Stimulated activated naive CD4-positive, alpha-beta T cell treated with Interleukin-2 at 50 U/mL for 16 hours (primary cell): Measurements from ENCODE around the gene IL23R.
"Not testable (repeated sequence)": the region's sequence is repeated elsewhere in the genome, so short reads cannot be mapped to it uniquely, and the experiment has no call there.

Experiments
- DNase-seq: peaks from one replicate; lab custom pipeline; 2025; lab: John Stamatoyannopoulos, UW

The IL23R gene

DNA sequence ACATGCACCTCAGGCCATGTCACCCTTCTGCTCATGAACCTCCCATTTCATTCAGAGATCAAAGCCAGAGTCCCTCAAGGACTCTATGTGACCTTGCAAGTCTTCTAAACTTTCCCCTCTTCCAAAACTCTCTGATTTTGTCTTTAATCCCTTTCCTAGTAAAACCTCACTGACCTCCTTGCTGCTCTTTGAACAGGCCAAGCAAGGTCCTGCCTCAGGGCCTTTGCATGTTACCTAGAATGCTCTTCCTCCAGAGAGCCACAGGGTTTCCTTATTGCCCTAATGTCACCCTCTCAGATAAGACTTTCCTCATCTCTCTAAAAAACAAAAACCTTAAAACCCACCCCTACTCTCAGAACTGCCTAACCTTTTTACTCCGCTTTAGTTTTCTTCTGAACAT, 26.6 kb downstream of the IL23R start:
- no peak for DNase-seq

DNA sequence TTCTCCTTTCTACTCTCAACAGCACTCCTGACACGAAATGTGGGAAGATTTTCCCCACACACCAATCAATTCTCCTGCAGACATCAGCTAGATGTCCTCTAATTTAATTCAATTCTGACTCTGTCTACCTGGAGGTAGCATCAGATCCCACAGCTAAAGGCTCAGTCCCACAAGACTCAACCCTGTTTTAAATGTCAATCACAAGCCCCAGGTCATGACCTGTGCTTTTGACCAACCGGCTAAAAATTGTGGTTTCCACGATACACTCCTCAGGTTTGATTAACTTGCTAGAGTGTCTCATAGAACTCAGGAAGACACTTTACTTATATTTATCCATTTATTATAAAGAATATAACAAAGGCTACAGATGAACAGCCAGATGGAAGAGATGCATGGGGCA, 27.4 kb downstream of the IL23R start:
- no peak for DNase-seq

DNA sequence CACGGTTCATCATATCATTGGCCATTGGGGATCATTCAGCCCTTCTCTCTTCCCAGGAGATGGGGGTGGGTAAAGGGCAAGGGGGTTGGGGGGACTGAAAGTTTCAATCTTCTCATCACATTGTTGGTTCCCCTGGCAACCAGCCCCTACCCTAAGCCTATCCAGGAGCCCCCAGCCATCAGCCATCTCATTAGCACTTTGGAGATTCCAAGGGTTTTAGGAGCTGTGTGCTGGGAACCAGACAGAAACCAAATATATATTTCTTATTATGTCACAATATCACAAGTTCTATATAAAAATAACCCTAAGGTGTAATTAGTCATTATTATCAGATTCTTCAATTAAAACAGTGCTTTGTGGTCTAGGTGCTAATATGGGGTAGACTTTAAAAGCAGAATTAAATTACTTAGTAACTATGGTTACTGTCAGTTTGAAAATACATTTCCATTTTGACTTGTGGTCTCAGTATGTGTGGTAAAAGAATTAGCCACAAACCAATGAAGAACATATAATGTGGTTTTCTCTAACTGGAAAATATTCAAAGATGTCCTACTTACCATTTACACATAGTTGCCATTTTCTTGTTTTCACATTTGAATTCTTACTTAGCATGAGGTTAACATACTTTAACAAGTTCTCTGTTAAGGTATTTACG, 28.1 kb downstream of the IL23R start:
- DNase-seq = no peak

DNA sequence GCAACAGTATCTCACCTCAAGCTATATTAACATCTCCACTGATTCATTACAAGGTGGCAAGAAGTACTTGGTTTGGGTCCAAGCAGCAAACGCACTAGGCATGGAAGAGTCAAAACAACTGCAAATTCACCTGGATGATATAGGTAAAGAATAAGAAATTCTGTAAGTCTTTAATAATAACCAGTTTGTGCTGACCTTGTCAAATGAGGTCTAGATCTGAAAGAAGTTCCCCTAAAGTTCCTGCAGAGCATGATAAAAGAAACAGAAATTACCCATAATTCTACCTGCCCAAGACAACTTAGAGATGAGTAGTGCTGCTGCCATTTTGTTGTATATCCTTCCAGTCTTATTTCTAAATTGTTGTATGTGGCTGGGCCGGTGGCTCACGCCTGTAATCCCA, 34.5 kb downstream of the IL23R start:
- DNase-seq = no peak

DNA sequence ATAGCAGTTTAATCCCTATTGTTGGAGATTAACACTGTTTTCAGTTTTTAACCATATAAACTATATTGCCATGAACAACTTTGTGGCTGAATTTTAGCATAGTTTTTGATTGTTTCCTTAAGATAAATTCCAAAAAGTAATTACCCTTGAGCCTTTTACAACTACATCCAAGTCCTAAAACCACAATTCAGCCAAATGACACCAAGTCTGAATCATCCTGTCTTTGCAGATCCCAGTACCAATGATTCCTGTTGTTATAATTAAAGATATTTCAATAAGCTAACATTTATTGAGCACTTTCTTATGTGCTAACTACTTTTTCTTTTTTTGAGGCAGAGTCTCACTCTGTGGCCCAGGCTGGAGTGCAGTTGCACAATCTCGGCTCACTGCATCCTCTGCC, 35.6 kb downstream of the IL23R start:
- DNase-seq = no peak

DNA sequence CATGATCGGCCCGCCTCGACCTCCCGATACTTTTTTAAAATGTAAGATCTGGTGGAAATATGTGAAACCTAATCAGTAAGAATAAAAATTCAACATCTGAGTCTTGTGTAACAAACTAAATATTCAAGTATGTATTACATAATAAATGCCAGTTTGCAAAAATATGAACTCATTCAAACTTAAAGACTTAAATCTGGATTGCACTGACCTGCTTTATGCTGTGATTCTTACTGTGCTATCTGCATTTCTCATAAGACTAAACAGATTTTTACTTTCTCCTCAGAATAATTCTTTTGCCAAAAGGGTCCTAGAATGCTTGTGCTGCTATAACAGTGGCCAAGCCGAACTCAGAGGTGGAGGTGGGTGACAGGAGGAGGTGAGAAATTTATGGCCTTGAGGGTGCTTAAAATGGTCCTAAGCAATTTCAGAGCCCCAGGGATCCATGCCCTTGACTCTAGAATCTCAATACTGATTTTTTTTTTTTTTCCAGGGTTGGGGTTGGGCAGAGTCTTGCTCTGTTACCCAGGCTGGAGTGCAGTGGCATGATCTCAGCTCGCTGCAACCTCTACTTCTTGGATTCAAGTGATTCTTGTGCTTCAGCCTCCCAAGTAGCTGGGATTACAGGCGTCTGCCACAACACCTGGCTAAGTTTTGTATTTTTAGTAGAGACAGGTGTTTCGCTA, 38.2 kb downstream of the IL23R start:
- DNase-seq = no peak

DNA sequence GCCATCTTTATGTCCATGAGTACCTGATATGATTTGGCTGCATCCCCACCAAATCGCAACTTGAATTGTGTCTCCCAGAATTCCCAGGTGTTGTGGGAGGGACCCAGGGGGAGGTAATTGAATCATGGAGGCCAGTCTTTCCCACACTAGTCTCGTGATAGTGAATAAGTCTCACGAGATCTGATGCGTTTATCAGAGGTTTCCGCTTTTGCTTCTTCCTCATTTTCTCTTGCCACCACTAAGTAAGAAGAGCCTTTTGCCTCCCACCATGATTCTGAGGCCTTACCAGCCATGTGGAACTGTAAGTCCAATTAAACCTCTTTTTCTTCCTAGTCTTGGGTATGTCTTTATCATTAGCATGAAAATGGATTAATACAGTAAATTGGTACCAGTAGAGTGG, 41.1 kb downstream of the IL23R start:
- not testable (repeated sequence) for DNase-seq

DNA sequence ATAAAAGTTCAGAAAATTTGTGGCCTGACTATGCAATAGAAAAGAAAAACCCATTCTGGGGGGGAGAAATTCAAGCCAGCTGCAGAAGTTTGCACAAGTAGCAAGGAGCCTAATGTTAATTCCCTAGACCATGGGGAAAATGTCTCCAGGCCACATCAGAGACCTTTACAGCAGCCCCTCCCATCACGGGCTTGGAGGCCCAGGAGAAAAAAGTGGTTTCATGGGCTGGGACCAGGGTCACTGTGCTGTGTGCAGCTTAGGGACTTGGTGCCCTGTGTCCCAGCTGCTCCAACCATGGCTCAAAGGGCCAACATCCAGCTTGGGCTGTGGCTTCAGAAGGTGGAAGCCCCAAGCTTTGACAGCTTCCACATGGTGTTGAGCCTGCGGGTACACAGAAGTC, 42.0 kb downstream of the IL23R start:
- no peak for DNase-seq

DNA sequence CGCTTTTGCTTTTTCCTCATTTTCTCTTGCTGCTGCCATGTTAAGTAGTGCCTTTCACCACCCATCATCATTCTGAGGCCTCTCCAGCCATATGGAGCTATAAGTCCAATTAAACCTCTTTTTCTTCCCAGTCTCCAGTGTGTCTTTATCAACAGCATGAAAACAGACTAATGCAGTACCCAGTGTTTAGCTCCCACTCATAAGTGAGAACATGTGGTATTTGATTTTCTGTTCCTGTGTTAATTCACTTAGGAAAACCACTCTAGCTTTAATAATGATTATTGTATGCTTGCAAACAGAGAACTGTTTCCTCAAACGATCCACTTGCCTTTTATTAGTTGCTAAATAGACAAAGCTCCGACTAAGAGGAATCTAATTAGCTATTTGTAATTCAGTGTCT, 43.3 kb downstream of the IL23R start:
- DNase-seq = no peak

DNA sequence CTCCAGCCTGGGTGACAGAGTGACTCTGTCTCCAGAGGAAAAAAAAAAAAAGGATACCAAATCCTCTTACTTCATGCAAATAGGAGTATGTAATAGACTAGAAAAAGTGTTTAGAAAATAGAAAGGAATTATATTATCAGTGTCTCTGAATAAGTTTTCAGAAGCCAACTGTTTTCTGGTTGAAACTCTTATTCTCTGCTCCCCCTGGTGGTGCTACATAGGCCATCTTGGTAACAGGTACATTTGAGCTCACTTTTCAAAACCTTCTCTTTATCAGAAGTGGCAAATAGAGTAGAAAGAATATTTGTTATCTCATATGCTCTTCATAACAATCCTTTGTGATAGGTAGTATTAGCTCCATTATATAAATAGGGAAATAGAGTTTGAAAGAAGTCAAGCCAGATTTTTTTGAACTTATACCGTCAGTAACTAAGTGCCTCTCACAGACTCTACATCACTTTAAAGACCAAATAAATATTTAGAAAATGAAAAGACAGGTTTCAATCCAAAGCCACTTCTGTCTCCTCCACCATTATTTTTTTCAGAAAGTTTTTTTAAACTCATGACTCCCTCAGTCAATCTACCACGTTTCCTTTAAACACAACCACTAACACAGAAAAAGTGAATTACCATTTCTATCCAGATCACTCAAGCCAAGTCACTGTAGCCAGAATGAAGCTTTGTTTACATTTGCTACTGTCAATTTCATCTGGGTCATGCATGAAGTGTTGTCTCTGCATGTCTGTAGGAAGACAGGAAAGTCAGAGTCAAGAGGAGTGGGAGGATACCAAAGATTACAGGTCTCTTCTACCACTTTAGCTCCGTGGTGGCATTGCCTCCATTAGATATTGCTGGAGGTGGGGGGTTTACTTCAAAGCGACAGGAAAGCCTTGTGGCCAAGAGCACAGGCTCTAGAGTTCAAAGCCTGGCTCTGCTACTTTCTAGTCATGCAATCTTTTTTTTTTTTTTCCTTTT, 45.6 kb downstream of the IL23R start:
- DNase-seq = peak; percentile 38

DNA sequence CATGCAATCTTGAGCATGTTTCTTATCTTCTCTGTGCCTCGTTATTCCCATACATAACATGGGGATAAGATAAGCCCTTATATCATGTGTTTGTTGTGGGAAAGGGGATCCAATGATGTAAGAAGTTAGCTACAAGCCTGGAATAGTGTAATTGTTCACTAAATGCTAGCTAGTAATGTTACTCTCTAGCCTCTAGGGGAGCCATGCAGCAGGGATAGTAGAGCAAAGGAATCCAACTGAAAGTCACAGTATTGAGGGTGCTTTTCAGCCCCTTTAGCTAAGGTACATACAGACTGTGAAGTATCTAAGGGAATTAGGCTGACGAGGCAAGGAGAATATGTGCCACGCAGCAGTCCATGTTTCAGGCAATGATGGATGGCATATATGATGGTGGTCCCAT, 46.9 kb downstream of the IL23R start:
- DNase-seq = no peak

DNA sequence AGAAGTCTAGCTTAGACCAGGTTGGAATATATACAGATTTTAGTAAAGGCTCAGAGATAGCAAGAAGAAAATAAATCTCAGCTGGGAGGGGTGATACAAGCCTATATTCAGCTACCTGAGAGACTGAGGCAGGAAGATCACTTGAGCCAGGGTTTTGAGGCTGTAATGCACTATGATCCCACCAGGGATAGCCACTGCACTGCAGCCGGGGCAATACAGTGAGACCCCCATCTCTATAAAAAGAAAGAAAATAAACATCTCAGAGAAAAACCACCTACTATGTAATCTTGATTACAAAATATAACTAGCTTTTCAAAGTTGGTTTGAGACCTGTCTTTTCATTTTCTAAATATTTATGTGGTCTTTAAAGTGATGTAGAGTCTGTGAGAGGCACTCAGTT, 47.7 kb downstream of the IL23R start:
- no peak for DNase-seq

DNA sequence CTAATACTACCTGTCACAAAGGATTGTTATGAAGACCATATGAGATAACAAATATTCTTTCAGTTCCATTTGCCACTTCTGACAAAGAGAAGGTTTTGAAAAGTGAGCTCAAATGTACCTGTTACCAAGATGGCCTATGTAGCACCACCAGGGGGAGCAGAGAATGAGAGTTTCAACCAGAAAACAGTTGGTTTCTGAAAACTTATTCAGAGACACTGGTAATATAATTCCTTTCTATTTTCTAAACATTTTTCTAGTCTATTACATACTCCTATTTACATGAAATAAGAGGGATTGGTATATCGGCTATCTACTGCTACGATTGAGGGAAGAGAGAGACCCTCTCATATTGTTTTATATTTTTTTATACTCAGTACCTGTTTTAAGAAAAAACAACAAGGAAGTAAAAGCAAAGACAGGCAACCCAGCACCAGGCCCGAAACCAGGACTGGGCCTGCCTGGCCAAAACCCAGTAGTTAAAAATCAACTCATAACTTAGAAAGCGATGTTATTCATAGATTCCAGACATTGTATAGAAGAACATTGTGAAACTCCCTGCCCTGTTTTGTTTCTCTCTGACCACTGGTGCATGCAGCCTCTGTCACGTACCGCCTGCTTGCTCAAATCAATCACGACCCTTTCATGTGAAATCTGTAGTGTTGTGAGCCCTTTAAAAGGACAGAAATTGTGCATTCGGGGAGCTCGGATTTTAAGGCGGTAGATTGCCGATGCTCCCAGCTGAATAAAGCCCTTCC, 48.3 kb downstream of the IL23R start:
- peak; percentile 33 for DNase-seq

DNA sequence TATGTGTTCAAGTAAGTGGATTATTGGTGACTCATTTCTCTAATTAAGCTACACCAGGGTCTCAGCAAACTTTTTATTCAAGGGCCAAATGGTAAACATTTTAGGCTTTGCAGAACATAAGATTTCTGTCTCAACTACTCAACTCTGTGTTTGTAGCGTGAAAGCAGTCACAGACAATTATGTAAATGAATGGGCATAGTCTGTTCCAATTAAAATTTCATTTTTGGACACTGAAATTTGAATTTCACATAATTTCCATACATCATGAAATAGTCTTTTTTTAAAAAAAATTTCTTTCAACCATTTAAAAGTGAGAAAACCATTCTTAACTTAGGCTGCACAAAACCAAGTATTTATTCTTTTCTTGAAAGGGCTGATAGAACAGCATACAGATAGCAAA, 50.1 kb downstream of the IL23R start:
- DNase-seq = no peak

DNA sequence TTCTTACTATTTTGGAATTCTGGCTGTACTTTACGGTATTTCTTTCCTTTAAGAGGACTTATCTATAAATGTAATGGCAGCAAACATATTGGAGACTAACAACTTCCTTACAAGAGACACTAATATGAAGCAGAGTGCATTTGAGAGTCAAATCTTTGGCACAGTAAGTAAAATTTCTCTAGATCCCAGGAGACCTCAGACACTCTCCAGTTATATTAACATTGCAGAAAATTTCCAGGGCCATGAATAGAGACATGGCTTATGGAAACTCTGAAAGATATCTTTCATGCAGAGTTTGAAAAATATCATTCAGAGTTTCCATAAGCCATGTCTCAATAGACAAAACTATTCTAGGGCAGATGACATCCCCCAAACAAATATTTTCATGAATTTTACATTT, 51.2 kb downstream of the IL23R start:
- no peak for DNase-seq

DNA sequence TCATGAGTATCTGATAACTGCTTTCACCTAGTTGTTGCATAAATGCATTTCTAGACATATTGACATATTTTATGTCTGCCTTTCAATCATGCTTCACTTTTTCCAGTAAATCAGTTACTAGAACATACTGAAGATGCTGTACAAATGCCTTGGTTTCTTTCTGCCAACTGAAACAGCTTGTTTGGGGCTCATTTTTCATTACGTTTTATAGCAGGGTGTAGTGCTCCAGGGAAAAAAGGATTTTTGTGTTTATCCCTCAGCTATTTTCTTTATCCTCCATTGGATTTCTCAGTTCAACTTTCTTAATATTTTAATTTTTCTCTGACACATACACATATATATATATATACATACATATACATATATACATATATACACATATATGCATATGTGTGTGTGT, 51.7 kb downstream of the IL23R start:
- DNase-seq = no peak

DNA sequence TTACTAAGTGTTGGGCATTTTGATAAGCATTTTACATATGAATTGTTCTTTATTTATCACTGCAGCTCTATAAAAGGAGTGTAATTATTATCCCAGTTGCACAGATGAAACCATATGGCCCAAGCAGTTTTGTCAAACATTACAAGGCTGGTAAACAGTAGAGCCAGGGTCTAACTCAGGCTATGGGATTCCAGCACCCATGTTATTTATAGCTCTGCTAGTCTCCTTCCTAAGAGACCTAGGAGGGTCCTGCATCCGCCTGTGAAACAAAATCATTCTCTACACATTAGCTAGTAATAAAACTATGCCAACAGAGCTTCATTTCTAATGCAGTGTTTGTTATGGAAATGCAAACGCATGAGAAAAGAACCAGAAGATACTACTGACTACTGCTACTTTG, 58.6 kb downstream of the IL23R start:
- DNase-seq = no peak

DNA sequence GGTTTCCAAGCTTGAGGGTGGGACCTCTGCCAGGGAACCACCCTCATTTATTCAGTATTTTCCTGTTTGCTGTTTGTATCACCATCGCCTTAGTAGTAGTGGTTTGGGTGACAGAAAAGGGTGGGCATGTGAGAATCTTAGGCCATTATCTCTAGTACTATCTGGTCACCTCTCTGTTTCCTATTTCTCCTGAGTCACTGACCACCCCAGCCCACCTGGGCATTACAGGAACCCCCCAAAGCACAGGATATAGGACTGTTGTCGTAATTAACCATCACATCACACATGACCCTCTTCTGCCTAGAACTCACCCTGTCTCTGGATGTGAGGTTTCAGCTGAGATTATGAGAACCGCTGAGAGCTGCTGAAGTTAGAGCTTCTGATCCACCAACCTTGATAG, 60.4 kb downstream of the IL23R start:
- no peak for DNase-seq

DNA sequence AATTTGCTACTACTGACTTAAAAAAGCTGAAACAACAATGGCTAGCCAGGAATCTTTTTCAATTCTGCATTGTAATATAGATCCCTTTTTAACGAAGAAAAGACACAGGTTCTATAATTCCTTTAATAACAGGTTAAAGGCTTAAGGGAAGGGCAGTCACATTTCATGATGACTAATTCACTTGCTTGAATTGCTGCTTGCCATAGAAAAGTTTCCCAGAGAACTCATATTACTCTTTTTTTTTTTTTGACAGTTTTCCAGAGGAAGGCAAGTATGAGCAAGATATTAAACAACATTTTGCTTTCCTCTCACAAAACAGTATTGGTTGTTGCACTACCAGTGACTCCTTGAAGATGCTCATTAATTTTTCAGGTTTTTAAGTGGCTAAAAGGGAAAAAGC, 60.9 kb downstream of the IL23R start:
- DNase-seq = no peak

DNA sequence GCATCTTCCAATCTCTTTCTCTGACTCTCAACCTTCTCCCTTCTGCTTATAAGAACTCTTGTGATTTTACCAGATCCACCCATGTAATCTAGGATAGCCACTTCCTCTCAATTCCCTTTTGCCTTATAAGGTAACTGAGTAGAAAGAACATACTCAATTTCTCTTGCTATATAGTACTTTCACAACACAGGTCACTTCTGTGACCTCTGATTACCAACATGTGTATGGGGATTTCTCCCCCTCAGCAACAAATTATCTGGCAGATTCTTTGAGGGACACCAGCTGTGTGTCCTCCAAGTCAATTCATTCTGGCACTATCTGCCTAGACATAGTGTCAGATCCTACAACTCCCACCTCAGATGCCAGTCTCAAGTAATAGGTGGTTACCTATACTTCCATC, 62.5 kb downstream of the IL23R start:
- no peak for DNase-seq

DNA sequence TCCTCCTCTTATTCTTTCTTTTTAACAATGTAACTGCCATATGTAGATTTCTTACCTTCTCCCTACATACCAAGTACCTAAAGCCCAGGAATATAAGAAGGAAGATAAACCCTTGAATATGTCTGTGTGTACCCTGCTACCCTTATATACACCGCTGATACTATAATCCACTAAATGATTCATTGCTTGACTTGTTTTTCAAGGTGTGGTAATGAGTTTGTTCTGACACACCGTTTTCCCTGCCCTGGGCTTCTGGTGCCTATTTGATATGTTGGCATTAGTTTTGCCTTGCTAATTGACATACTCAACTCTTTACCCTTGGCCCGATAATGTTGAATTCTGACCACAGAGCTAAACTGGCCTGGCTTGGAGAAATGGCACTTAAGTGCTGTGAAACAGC, 64.3 kb downstream of the IL23R start:
- DNase-seq = no peak

DNA sequence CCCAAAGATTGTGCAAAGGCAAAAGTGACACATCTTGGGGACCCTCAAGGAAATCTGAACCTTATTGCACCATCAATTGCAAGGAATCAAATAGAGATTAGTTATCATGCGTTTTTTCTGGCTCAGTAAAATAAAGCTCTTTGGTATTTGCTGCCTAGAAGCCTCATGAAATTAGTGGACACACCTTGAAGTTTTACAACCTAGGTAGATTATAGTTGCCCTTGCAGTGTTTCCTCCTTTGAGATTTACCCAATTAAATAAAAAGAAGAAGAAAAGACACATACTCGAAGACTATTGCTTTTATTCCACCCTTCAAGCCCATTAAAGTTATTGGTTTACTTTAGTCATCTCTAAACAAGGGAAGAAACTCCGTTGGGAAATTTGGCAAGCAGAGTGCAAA, 70.0 kb downstream of the IL23R start:
- no peak for DNase-seq
